Natural killer cell (primary cell): ENCODE data around the gene DHX36. TPM values are rescaled to one million over a fixed set of nuclear protein-coding genes. Genes with fewer than 3 reads are reported as not detected.

Experiments
- ATAC-seq, 3 donors: fragments of 150-1000 bp in 2 of 3; fragments of 200-7000 bp in 1 of 3; cut with Tn5 transposase; 1 replicate in 1 of 3; 2 replicates in 2 of 3; pipeline ENCODE4 v1.10.0; 2021; ENCODE audit warnings: mild to moderate bottlenecking in 2 of 3, moderate library complexity in 2 of 3
- DNase-seq, 2 donors: peaks; one replicate each; pipeline versions ENCODE4 v3.0.0 to v3.0.0-alpha.2; 2013 to 2021; ENCODE audit warnings: mixed read lengths in 1 of 2
- H3K27ac ChIP-seq: one replicate; pipeline ENCODE4 v1.5.1; 2013; ENCODE audit warnings: mild to moderate bottlenecking, low read length
- H3K27me3 ChIP-seq: one replicate; pipeline ENCODE4 v1.6.1; 2013; ENCODE audit warnings: low read length; ENCODE audit not compliant: control insufficient read depth, insufficient read depth
- H3K36me3 ChIP-seq: one replicate; pipeline ENCODE4 v1.6.1; 2013; ENCODE audit warnings: low read length; ENCODE audit not compliant: control insufficient read depth, insufficient read depth
- H3K4me1 ChIP-seq: one replicate; pipeline ENCODE4 v1.6.1; 2013; ENCODE audit warnings: low read length; ENCODE audit not compliant: control insufficient read depth, insufficient read depth
- H3K4me3 ChIP-seq: one replicate; pipeline ENCODE4 v1.5.1; 2013; ENCODE audit warnings: low read length
- H3K9me3 ChIP-seq: one replicate; pipeline ENCODE4 v1.6.1; 2013; ENCODE audit warnings: low read length; ENCODE audit not compliant: control insufficient read depth, insufficient read depth
- H3K27ac Mint-ChIP-seq, 2 donors: one replicate each; pipeline ENCODE4 v1.8.0; 2022; ENCODE audit warnings: mild to moderate bottlenecking in 2 of 2, mixed read lengths in 2 of 2, moderate library complexity in 1 of 2
- H3K27me3 Mint-ChIP-seq, 2 donors: one replicate each; pipeline ENCODE4 v1.8.0; 2022; ENCODE audit warnings: low read depth in 2 of 2, mixed read lengths in 2 of 2
- H3K36me3 Mint-ChIP-seq: one replicate; pipeline ENCODE4 v1.8.0; 2022; ENCODE audit warnings: mixed read lengths
- H3K4me1 Mint-ChIP-seq, 2 donors: one replicate each; pipeline ENCODE4 v1.8.0; 2022; ENCODE audit warnings: mixed read lengths in 2 of 2
- H3K4me3 Mint-ChIP-seq: one replicate; pipeline ENCODE4 v1.8.0; 2022; ENCODE audit warnings: mild to moderate bottlenecking, moderate library complexity, mixed read lengths
- H3K9me3 Mint-ChIP-seq, 2 donors: one replicate each; pipeline ENCODE4 v1.8.0; 2022; ENCODE audit warnings: mixed read lengths in 2 of 2
- CTCF ChIP-seq: fragments of 200-600 bp; IDR thresholded peaks from one replicate; pipeline ENCODE4 v1.8.0; 2022; ENCODE audit warnings: antibody characterized with exemption
- WGBS: methylation state at CpG from one replicate; pipeline ENCODE4 v1.1.7; 2013; ENCODE audit warnings: missing lambda C conversion rate; ENCODE audit not compliant: insufficient coverage; 5-methylcytosine and 5-hydroxymethylcytosine counted together
- intact Hi-C: fragments of 100-400 bp; cut with micrococcal nuclease; formaldehyde crosslinking; loops from one replicate; pipeline ENCODE4 v1.14.2; 2022
- total RNA-seq, 4 donors: library from RNA; stranded (reverse); fragments of 120-200 nt in 1 of 4; gene quantifications; one replicate each; pipeline versions ENCODE4 v1.2.3 to v1.2.4, GENCODE V29; 2013 to 2022

DHX36 gene
- total RNA-seq, 3 donors from 2014 or later (not counting 1 experiment from before 2014, with no cell fraction given) = 97.3 to 111 (median 102) TPM

GRCh38 chr3:154324919-154325318, 632 bp upstream of the DHX36 start:
- ATAC-seq (no peak), DNase-seq (no peak)
- Mint-ChIP-seq H3K27ac (no peak overlapping the region), H3K9me3 (no peaks in the 10 kb centered on the region), H3K36me3 (no peaks in the 10 kb centered on the region), H3K27me3 (peaks cover 0 to 11% of the 10 kb centered on the region in 2 donors), H3K4me1 (peaks cover 18 to 23% of the 10 kb centered on the region in 2 donors), H3K4me3 (peak overlapping the region; percentile 94)
- H3K27ac ChIP-seq = peak overlapping the region; percentile 99
- peak overlapping the region; percentile 81 for H3K4me3 ChIP-seq
- peaks cover 12% of the 10 kb centered on the region for H3K4me1 ChIP-seq
- no peak for TF ChIP-seq CTCF
- intact Hi-C loops = loop anchor here (2.0 to 5.0 kb wide), 2 partner anchors 1163 to 1530 kb away; partner anchors contain the start of genes RAP2B and SLC33A1
- no peaks in the 10 kb centered on the region for H3K36me3 ChIP-seq
- 83% methylated on average over 3 of the region's 3 CpGs for WGBS
- H3K27me3 ChIP-seq = no peaks in the 10 kb centered on the region
- H3K9me3 ChIP-seq = no peaks in the 10 kb centered on the region

GRCh38 chr3:154316974-154317767, 7.1 kb downstream of the DHX36 start:
- H3K4me3 ChIP-seq = no peak overlapping the region
- ATAC-seq (peak; percentile 57 to 72 (median 60)), DNase-seq (no peak)
- peak overlapping the region; percentile 14 for H3K27ac ChIP-seq
- no peaks in the 10 kb centered on the region for H3K9me3 Mint-ChIP-seq
- TF ChIP-seq CTCF = no peak
- H3K27me3 Mint-ChIP-seq = no peaks in the 10 kb centered on the region
- intact Hi-C loops = no loop called here
- H3K4me1 ChIP-seq = peaks cover 7% of the 10 kb centered on the region
- H3K36me3 Mint-ChIP-seq = peaks cover 21% of the 10 kb centered on the region
- H3K36me3 ChIP-seq = peaks cover 32% of the 10 kb centered on the region
- H3K4me3 Mint-ChIP-seq = no peak overlapping the region
- 58% methylated on average over 3 of the region's 5 CpGs for WGBS
- H3K27ac Mint-ChIP-seq = no peak overlapping the region
- H3K27me3 ChIP-seq = no peaks in the 10 kb centered on the region
- H3K9me3 ChIP-seq = no peaks in the 10 kb centered on the region
- peaks cover 14 to 31% of the 10 kb centered on the region in 2 donors for H3K4me1 Mint-ChIP-seq

GRCh38 chr3:154314152-154314551, 10.1 kb downstream of the DHX36 start:
- peaks cover 3% of the 10 kb centered on the region for H3K4me1 ChIP-seq
- no peak overlapping the region for H3K4me3 ChIP-seq
- Mint-ChIP-seq H3K27ac (peak overlapping the region; percentile 29 to 64), H3K4me1 (peaks cover 7 to 24% of the 10 kb centered on the region in 2 donors), H3K36me3 (peaks cover 21% of the 10 kb centered on the region), H3K9me3 (no peaks in the 10 kb centered on the region), H3K4me3 (no peak overlapping the region), H3K27me3 (no peaks in the 10 kb centered on the region)
- WGBS = 90% methylated on average over 1 of the region's 1 CpG
- no peak for DNase-seq
- H3K27ac ChIP-seq = no peak overlapping the region
- TF ChIP-seq CTCF = no peak
- H3K27me3 ChIP-seq = no peaks in the 10 kb centered on the region
- H3K9me3 ChIP-seq = no peaks in the 10 kb centered on the region
- intact Hi-C loops = no loop called here
- no peak for ATAC-seq
- H3K36me3 ChIP-seq = peaks cover 51% of the 10 kb centered on the region
